Retinal pigment epithelial cell (primary cell): ENCODE results near the gene CELF1.

Source experiments
- DNase-seq: peaks from one replicate; pipeline ENCODE4 v3.0.0-alpha.2; 2010; ENCODE audit warnings: low read depth
- H3K4me3 ChIP-seq: 2 replicates; pipeline ENCODE4 v1.5.1; 2011; ENCODE audit warnings: mild to moderate bottlenecking, low read length, control low read depth, moderate library complexity
- TF ChIP-seq, protein P1 (sequence below): conservative IDR thresholded peaks from 2 replicates; pipeline ENCODE4 v1.5.1; 2011; ENCODE audit warnings: low read depth, low read length, control low read depth, inconsistent platforms

Gene CELF1

DNA sequence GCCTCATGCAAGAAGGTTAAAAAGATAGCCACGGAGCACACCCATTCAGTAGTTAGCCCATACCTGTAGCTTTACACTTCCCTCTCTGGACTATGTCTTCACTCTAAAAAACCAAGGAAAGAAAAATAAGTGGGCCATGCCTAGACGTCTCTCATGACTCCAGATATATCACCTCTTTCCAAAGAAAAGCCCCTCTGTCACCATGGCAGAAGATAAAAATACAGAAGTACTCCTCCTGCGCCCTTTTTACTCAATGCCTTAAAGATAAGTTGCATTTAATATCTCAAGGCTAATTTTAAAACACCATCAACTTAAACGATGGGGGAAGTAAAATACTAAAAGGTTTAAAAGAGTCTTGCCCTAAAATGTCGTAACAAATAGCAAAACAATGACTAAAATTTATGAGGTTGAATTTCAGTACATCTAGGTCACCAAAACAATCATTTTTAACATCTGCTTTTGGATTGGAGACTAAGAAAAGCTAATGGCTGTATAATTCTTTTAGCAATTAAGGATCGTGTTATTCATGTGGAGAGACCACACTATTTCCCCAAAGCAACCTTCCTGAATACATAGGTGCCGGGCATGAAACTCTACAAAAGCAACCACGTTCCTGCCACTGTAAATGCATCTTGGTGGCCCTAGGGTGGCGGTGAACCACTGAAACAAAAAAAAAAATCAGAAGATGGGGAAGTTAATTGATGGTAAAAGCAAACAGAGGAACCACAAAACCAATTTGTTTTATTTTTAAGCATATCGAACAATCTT lies 46.0 kb downstream of the CELF1 start:
- H3K4me3 ChIP-seq = no peak overlapping the region
- DNase-seq = no peak

DNA sequence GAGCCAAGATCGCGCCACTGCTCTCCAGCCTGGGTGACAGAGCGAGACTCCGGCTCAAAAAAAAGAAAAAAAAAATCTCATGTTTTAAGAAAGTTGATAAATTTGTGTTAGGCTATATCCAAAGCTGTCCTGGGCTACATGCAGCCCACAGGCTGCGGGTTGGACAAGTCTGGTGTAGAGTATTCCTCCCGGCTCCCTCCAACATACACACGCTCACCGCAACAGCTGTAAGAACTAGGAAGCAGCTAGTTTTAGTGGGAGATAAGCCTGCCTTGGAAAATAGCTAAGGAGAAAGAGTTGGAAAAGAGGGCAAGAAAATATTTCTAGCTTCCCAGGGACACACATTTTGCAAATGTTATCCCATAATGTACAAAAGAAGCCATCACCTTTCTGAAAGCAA lies 46.6 kb downstream of the CELF1 start:
- no peak for DNase-seq
- TF ChIP-seq, protein P1, sequence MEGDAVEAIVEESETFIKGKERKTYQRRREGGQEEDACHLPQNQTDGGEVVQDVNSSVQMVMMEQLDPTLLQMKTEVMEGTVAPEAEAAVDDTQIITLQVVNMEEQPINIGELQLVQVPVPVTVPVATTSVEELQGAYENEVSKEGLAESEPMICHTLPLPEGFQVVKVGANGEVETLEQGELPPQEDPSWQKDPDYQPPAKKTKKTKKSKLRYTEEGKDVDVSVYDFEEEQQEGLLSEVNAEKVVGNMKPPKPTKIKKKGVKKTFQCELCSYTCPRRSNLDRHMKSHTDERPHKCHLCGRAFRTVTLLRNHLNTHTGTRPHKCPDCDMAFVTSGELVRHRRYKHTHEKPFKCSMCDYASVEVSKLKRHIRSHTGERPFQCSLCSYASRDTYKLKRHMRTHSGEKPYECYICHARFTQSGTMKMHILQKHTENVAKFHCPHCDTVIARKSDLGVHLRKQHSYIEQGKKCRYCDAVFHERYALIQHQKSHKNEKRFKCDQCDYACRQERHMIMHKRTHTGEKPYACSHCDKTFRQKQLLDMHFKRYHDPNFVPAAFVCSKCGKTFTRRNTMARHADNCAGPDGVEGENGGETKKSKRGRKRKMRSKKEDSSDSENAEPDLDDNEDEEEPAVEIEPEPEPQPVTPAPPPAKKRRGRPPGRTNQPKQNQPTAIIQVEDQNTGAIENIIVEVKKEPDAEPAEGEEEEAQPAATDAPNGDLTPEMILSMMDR = no peak
- no peak overlapping the region for H3K4me3 ChIP-seq

More for the DNA sequence above, 46.0 kb downstream of the CELF1 start:
- TF ChIP-seq, protein P1 = no peak

DNA sequence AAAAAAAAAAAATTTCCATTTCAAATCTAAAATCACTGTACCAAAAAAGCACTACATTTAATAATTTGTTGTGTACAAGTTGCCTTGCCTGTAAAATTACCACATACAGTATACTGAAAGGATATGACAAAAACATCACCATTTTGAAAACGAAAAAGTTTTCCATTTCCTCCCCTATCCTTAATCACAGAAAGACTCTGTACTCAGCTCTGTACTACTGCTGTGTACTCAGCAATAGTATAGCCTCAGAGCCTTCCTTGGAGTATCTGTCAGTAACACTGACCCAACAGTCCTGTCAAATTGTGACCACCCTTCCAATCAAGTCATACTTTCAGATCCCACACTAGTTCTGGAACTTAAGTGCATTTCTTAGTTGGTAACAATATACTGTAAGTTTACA lies 48.0 kb downstream of the CELF1 start:
- no peak for DNase-seq
- no peak overlapping the region for H3K4me3 ChIP-seq
- TF ChIP-seq, protein P1 = no peak

DNA sequence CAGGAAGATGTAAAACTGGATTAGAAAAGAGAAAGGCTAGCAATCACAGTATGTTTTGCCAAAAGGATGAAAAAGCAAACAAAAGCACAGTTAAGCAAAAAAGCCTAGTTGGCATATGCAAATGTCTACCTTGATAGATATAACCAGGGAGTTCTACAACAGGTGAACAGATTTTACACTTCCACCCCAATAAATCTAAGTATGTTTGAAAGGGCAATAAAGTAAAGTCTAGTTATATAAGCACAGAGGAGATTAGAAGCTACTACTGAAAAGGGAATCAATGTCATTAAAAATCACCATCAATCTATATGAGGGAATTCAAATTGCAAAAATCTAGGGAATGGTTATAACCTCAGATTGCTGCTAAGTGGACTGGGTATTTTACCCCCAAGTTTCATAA lies 49.7 kb downstream of the CELF1 start:
- DNase-seq = no peak
- TF ChIP-seq, protein P1 = no peak
- H3K4me3 ChIP-seq = no peak overlapping the region

DNA sequence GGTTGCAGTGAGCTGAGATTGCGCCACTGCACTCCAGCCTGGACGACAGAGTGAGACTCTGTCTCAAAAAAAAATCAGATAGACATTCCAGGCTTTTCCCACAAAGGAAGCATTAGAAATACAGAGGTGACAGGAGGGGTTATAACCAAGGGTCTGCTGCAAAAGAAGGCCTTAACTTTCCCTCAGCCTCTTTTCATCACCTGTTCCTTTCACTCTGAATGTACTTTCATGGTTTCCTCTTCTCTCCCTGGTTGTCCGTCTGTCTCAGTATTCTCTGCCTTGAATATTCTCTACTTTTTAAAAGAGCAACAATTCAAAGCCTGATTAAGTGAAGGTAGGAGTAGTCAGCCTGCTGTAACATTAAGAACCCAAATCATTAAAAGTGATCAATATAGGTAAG lies 50.2 kb downstream of the CELF1 start:
- TF ChIP-seq, protein P1 = no peak
- no peak for DNase-seq
- H3K4me3 ChIP-seq = no peak overlapping the region

DNA sequence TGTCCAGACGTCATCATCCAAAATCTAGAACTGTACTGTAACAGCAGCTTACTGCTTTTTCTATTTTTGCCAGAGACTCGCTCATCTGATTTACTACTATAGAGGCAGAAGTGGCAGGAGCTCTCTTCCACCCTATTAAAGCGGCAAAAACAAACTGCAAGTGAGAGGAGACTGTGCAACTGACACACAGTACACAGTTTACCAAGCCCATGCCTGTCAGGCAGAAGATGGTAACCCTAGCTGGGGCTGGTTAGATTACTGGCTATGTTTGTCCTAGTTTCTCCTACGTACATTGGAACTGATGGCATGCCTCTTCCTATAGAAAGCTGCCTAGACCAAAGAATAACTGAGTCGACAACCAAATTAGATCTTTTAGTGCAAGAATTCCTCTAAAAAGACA lies 51.8 kb downstream of the CELF1 start:
- DNase-seq = no peak
- TF ChIP-seq, protein P1 = no peak
- H3K4me3 ChIP-seq = no peak overlapping the region

DNA sequence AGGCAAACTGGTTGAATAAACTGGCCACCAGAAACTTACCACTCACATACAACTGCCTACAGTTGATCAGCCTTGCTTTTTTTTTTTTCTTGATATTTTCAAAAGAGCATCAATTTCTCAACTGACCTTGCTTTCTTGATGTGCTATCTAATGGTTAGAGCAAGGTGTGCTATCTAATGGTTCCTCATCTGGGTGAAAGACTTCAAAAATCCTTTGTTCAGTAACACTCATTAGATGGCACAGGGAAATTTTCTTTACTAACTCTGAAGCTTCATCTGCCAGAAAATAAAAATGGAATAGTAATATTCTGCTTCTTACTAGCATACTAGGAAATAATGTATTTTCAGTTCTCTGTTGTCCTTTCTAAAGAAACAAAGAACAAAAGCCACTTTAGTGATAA lies 52.8 kb downstream of the CELF1 start:
- TF ChIP-seq, protein P1 = no peak
- H3K4me3 ChIP-seq = no peak overlapping the region
- DNase-seq = no peak
